ENCODE measurements around the gene CCDC92. TPM values are rescaled to one million over a fixed set of nuclear protein-coding genes. Genes with fewer than 3 reads are reported as not detected.

The CCDC92 gene
- total RNA-seq, 2 donors from 2014 or later: 34.4 to 39.2 TPM

DNA sequence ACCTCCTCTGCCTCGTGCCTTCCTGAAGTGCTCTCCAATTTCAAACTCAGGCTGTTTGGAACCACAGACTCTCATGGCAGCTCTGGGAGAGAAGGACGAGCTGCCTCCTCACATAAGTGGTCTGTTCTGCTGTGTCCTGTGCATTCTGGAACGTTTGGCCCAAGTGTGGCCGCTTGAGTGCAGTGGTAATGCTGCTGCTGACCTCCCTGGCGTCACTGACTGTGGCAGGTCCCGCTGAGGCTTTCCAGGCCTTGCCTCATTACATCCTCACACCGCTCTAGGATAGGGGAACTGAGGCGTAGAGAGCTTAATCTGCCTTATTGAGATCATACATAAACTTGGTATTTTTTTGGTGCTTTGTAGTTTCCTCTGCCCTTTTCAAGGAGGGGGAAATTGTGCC, 14.2 kb downstream of the CCDC92 start:
- Histone ChIP-seq H3K4me3 (no peak overlapping the region), H3K9me3 (no peaks in the 10 kb centered on the region), H3K36me3 (no peaks in the 10 kb centered on the region), H3K27ac (peak overlapping the region; percentile 61 to 63), H3K27me3 (no peaks in the 10 kb centered on the region), H3K4me1 (peaks cover 0 to 12% of the 10 kb centered on the region in 2 donors)
- TF ChIP-seq, protein P1, sequence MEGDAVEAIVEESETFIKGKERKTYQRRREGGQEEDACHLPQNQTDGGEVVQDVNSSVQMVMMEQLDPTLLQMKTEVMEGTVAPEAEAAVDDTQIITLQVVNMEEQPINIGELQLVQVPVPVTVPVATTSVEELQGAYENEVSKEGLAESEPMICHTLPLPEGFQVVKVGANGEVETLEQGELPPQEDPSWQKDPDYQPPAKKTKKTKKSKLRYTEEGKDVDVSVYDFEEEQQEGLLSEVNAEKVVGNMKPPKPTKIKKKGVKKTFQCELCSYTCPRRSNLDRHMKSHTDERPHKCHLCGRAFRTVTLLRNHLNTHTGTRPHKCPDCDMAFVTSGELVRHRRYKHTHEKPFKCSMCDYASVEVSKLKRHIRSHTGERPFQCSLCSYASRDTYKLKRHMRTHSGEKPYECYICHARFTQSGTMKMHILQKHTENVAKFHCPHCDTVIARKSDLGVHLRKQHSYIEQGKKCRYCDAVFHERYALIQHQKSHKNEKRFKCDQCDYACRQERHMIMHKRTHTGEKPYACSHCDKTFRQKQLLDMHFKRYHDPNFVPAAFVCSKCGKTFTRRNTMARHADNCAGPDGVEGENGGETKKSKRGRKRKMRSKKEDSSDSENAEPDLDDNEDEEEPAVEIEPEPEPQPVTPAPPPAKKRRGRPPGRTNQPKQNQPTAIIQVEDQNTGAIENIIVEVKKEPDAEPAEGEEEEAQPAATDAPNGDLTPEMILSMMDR (IDR thresholded peaks at IDR 0.05): no peak
- peak; percentile 56 for DNase-seq (ENCODE audit: low spot score)

DNA sequence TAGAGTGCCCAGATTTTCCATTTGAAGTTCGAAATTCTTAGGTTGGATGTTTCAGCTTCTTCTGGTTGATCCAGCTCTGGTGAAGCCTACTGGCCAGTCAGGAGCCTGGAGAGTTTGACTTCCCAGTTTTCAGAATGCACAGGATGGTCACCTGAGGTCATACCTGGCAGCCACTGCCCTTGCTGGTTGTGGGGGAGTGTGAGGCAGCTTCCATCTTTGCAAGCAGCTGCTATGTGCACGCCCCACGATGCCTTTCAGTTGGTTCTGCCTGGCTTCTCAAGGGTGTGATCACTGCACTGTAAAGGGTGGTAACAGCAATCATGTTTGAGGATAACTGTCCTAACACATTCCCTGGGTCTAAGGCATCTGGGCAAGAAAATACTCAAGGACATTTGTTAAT, 15.4 kb downstream of the CCDC92 start:
- H3K4me3 ChIP-seq: no peak overlapping the region
- DNase-seq (ENCODE audit: low spot score): peak; percentile 54
- H3K27me3 ChIP-seq: no peaks in the 10 kb centered on the region
- peak overlapping the region in 1 of 2 donors; percentile 63 for H3K27ac ChIP-seq
- TF ChIP-seq, protein P1 (IDR thresholded peaks at IDR 0.05): no peak
- peaks cover 0 to 19% of the 10 kb centered on the region in 2 donors for H3K4me1 ChIP-seq
- H3K9me3 ChIP-seq: no peaks in the 10 kb centered on the region
- H3K36me3 ChIP-seq: no peaks in the 10 kb centered on the region

GRCh38 chr12:123956249-123956648, 16.4 kb downstream of the CCDC92 start:
- peak; percentile 21 for DNase-seq (ENCODE audit: low spot score)
- H3K27ac ChIP-seq: no peak overlapping the region
- TF ChIP-seq, protein P1 (IDR thresholded peaks at IDR 0.05): no peak

DNA sequence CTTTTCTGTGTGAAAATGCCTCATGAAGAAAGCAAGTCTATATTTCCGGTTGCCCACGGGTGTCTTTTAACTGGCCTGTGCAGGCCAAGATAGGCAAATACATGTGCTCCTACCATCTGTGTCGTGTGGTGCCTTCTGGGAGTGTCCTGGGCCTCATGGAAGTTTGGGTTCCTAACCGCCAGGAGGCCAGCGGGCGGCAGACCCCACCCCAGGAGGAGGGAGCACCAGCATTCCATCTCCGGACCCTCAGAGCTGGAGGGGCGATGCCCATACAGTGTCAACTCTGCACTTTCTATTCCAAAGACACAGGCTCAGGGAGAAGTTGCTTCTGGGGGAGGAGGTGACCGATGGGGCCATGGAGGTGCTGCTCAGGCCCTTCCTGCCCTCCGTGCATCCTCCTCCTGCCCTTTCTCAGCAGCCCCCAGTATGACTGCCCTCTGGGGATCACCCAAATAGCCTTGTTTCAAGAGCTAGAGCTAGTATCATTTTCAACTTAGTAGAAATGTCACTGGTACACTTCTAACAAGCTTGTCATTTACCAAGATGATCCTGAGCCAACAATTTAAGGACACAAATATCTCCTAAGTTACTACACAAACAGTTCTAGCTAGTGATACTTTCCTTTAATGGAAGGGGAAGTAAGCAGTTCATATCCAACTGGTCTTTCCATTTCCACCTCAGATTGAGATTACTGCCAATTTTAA, 17.8 kb downstream of the CCDC92 start:
- no peaks in the 10 kb centered on the region for H3K27me3 ChIP-seq
- no peak overlapping the region for H3K4me3 ChIP-seq
- peak; percentile 26 for DNase-seq (ENCODE audit: low spot score)
- peaks cover 0 to 43% of the 10 kb centered on the region in 2 donors for H3K4me1 ChIP-seq
- TF ChIP-seq, protein P1 (IDR thresholded peaks at IDR 0.05): no peak
- H3K27ac ChIP-seq: peak overlapping the region; percentile 67 to 80
- H3K36me3 ChIP-seq: no peaks in the 10 kb centered on the region
- no peaks in the 10 kb centered on the region for H3K9me3 ChIP-seq

More at GRCh38 chr12:123956249-123956648, 16.4 kb downstream of the CCDC92 start:
- peaks cover 0 to 29% of the 10 kb centered on the region in 2 donors for H3K4me1 ChIP-seq
- no peaks in the 10 kb centered on the region for H3K9me3 ChIP-seq
- H3K27me3 ChIP-seq: no peaks in the 10 kb centered on the region
- no peaks in the 10 kb centered on the region for H3K36me3 ChIP-seq
- no peak overlapping the region for H3K4me3 ChIP-seq

- no peaks in the 10 kb centered on the region for H3K9me3 ChIP-seq
- peak overlapping the region in 1 of 2 donors; percentile 13 for H3K27ac ChIP-seq
- H3K27me3 ChIP-seq: no peaks in the 10 kb centered on the region
- DNase-seq (ENCODE audit: low spot score): no peak
- H3K4me1 ChIP-seq: peaks cover 0 to 62% of the 10 kb centered on the region in 2 donors
- TF ChIP-seq, protein P1 (IDR thresholded peaks at IDR 0.05): no peak
- no peaks in the 10 kb centered on the region for H3K36me3 ChIP-seq
- no peak overlapping the region for H3K4me3 ChIP-seq
Observed at GRCh38 chr12:123952037-123952436, 20.6 kb downstream of the CCDC92 start.

All from right atrium auricular region (tissue), 2 donors.